H1 (cell line): ENCODE data around the gene COG7. TPM values are rescaled to one million over a fixed set of nuclear protein-coding genes. Genes with fewer than 3 reads are reported as not detected.

ENCODE experiments used
- CTCF ChIA-PET: fragments of 300-600 bp; sonication (Branson Sonifier 250); formaldehyde crosslinking; loops from one replicate; lab custom pipeline; 2021; ENCODE audit not compliant: partially characterized antibody; lab: Charles Lee
- POLR2A ChIA-PET: fragments of 300-600 bp; sonication (Branson Sonifier 250); formaldehyde crosslinking; loops from one replicate; lab custom pipeline; 2021; ENCODE audit warnings: inconsistent platforms; ENCODE audit not compliant: partially characterized antibody; lab: Charles Lee
- DNase-seq, 2 experiments: peaks; one replicate each; pipeline versions ENCODE4 v3.0.0 to v3.0.0-alpha.2; 2010 to 2022; ENCODE audit warnings: low spot score in 2 of 2, low read depth in 1 of 2, mixed read lengths in 1 of 2
- FAIRE-seq: peaks from 2 replicates; lab custom pipeline; 2011; peaks lifted over from hg19 to GRCh38; lab: Jason Lieb, UNC
- H2AFZ ChIP-seq: 2 replicates; pipeline ENCODE4 v1.8.1; 2012; ENCODE audit warnings: low read length, inconsistent platforms
- H2AK5ac ChIP-seq: 2 replicates; pipeline ENCODE4 v1.6.1; 2013; ENCODE audit warnings: low read depth, low read length
- H2BK120ac ChIP-seq: replicated peaks from 2 replicates; pipeline ENCODE3; 2013; ENCODE audit warnings: low read depth, low read length, inconsistent platforms
- H2BK12ac ChIP-seq: 2 replicates; pipeline ENCODE4 v1.6.1; 2013; ENCODE audit warnings: low read depth, low read length
- H2BK15ac ChIP-seq: 2 replicates; pipeline ENCODE4 v1.6.1; 2013; ENCODE audit warnings: low read length
- H2BK20ac ChIP-seq: 2 replicates; pipeline ENCODE4 v1.6.1; 2013; ENCODE audit warnings: low read length
- H2BK5ac ChIP-seq: 2 replicates; pipeline ENCODE4 v1.6.1; 2013; ENCODE audit warnings: low read depth, low read length
- H3K14ac ChIP-seq: 2 replicates; pipeline ENCODE4 v1.6.1; 2013; ENCODE audit warnings: inconsistent platforms; ENCODE audit not compliant: insufficient read length
- H3K18ac ChIP-seq: 2 replicates; pipeline ENCODE4 v1.6.1; 2013; ENCODE audit warnings: low read length; ENCODE audit errors: extremely low read depth
- H3K23ac ChIP-seq: 2 replicates; pipeline ENCODE4 v1.6.1; 2013; ENCODE audit warnings: inconsistent platforms; ENCODE audit not compliant: insufficient read length
- H3K23me2 ChIP-seq: 2 replicates; pipeline ENCODE4 v1.6.1; 2013; ENCODE audit warnings: low read depth, low read length
- H3K27ac ChIP-seq: 2 replicates; pipeline ENCODE4 v1.6.1; 2011; ENCODE audit warnings: low read depth, low read length, inconsistent platforms
- H3K27me3 ChIP-seq, 4 experiments: replicated peaks in 1 of 4; 1 replicate in 1 of 4; 2 replicates in 3 of 4; pipeline versions ENCODE4 v1.6.1 to v1.8.1; 2011 to 2013; ENCODE audit warnings: low read length in 3 of 4, mild to moderate bottlenecking in 3 of 4, inconsistent platforms in 2 of 4, mixed read lengths in 2 of 4, moderate library complexity in 1 of 4; ENCODE audit not compliant: control insufficient read depth in 3 of 4, insufficient read depth in 3 of 4; ENCODE audit errors: extremely low read depth in 1 of 4
- H3K36me3 ChIP-seq, 4 experiments: 2 replicates each; pipeline versions ENCODE4 v1.6.1 to v1.8.1; 2011 to 2013; ENCODE audit warnings: mild to moderate bottlenecking in 4 of 4, low read length in 3 of 4, moderate library complexity in 2 of 4, control low read depth in 1 of 4, inconsistent platforms in 1 of 4; ENCODE audit not compliant: insufficient read depth in 4 of 4, control insufficient read depth in 2 of 4
- H3K4ac ChIP-seq: replicated peaks from 2 replicates; pipeline ENCODE3; 2013; ENCODE audit warnings: low read length, low read depth, mixed read lengths, inconsistent platforms; ENCODE audit not compliant: insufficient read length
- H3K4me1 ChIP-seq, 4 experiments: replicated peaks in 1 of 4; 1 replicate in 1 of 4; 2 replicates in 3 of 4; pipeline versions ENCODE4 v1.6.1 to v1.8.1; 2011 to 2013; ENCODE audit warnings: low read length in 3 of 4, inconsistent platforms in 2 of 4, mixed read lengths in 1 of 4; ENCODE audit not compliant: insufficient read depth in 4 of 4, control insufficient read depth in 3 of 4
- H3K4me2 ChIP-seq, 2 experiments: 2 replicates each; pipeline versions ENCODE4 v1.6.1 to v1.8.1; 2011 to 2013; ENCODE audit warnings: low read depth in 2 of 2, low read length in 2 of 2, control low read depth in 1 of 2, inconsistent platforms in 1 of 2, mild to moderate bottlenecking in 1 of 2; ENCODE audit not compliant: insufficient read depth in 1 of 2
- H3K4me3 ChIP-seq, 4 experiments: fragments of 200-600, 300-600 bp in 1 of 4; sonication (generic), shearing (Covaris generic), sonication (Bioruptor Twin) in 1 of 4; 2 replicates each; pipeline versions ENCODE4 v1.5.1 to v1.8.1; 2011 to 2016; ENCODE audit warnings: low read length in 4 of 4, low read depth in 3 of 4, control low read depth in 2 of 4, inconsistent platforms in 2 of 4, mild to moderate bottlenecking in 2 of 4, mixed read lengths in 1 of 4, moderate library complexity in 1 of 4; ENCODE audit not compliant: insufficient read depth in 2 of 4; ENCODE audit errors: extremely low read depth in 1 of 4
- H3K56ac ChIP-seq: replicated peaks from 2 replicates; pipeline ENCODE3; 2013; ENCODE audit warnings: low read depth, mild to moderate bottlenecking, mixed read lengths, low read length, inconsistent platforms; ENCODE audit not compliant: insufficient read length
- H3K79me1 ChIP-seq: 2 replicates; pipeline ENCODE4 v1.6.1; 2013; ENCODE audit warnings: low read depth, low read length, control low read depth
- H3K79me2 ChIP-seq, 2 experiments: 2 replicates each; pipeline versions ENCODE4 v1.6.1 to v1.8.1; 2012 to 2013; ENCODE audit warnings: low read length in 2 of 2, mild to moderate bottlenecking in 2 of 2, inconsistent platforms in 1 of 2; ENCODE audit not compliant: insufficient read depth in 2 of 2, control insufficient read depth in 1 of 2
- H3K9ac ChIP-seq, 4 experiments: replicated peaks in 1 of 4; 1 replicate in 1 of 4; 2 replicates in 3 of 4; pipeline versions ENCODE4 v1.6.1 to v1.8.1; 2011 to 2013; ENCODE audit warnings: low read depth in 3 of 4, low read length in 3 of 4, control low read depth in 2 of 4, mild to moderate bottlenecking in 2 of 4, moderate library complexity in 2 of 4, inconsistent platforms in 1 of 4; ENCODE audit errors: extremely low read depth in 1 of 4
- H3K9me3 ChIP-seq, 2 experiments: 2 replicates each; pipeline versions ENCODE4 v1.6.1 to v1.8.1; 2012 to 2013; ENCODE audit warnings: mild to moderate bottlenecking in 2 of 2, moderate library complexity in 2 of 2, control low read depth in 1 of 2, inconsistent platforms in 1 of 2, low read depth in 1 of 2, low read length in 1 of 2, mixed read lengths in 1 of 2; ENCODE audit not compliant: insufficient read depth in 2 of 2
- H4K20me1 ChIP-seq, 2 experiments: replicated peaks in 1 of 2; 2 replicates each; pipeline versions ENCODE3 to v1.8.1; 2011 to 2013; ENCODE audit warnings: inconsistent platforms in 2 of 2, low read length in 2 of 2, mild to moderate bottlenecking in 1 of 2; ENCODE audit not compliant: insufficient read depth in 2 of 2, control insufficient read depth in 1 of 2
- H4K5ac ChIP-seq: 2 replicates; pipeline ENCODE4 v1.6.1; 2013; ENCODE audit warnings: low read length, low read depth, mixed read lengths, inconsistent platforms; ENCODE audit not compliant: insufficient read length
- H4K8ac ChIP-seq: 2 replicates; pipeline ENCODE4 v1.8.0; 2013; ENCODE audit warnings: mild to moderate bottlenecking, moderate library complexity, low read length, inconsistent platforms; ENCODE audit not compliant: insufficient read depth; ENCODE audit errors: extremely low read depth
- H4K91ac ChIP-seq: replicated peaks from 2 replicates; pipeline ENCODE3; 2013; ENCODE audit warnings: low read length, mixed read lengths, inconsistent platforms; ENCODE audit not compliant: insufficient read length
- ATF3 ChIP-seq: IDR thresholded peaks from 2 replicates; pipeline ENCODE4 v1.6.1; 2011; ENCODE audit warnings: low read depth, mild to moderate bottlenecking, low read length; ENCODE audit not compliant: insufficient read depth
- BCL11A ChIP-seq, 2 experiments: IDR thresholded peaks; one replicate each; pipeline ENCODE4 v1.6.1; 2011; ENCODE audit warnings: low read depth in 2 of 2, low read length in 2 of 2, mild to moderate bottlenecking in 2 of 2
- CHD2 ChIP-seq: IDR thresholded peaks from 2 replicates; pipeline ENCODE4 v1.6.1; 2012; ENCODE audit warnings: low read length, improper control_type of control experiment
- EP300 ChIP-seq, 2 experiments: IDR thresholded peaks; 1 replicate in 1 of 2; 2 replicates in 1 of 2; pipeline ENCODE4 v1.6.1; 2011 to 2012; ENCODE audit warnings: low read depth in 2 of 2, low read length in 2 of 2, mild to moderate bottlenecking in 2 of 2, borderline replicate concordance in 1 of 2, inconsistent platforms in 1 of 2, moderate library complexity in 1 of 2
- GTF2F1 ChIP-seq: IDR thresholded peaks from 2 replicates; pipeline ENCODE4 v1.6.1; 2012; ENCODE audit warnings: low read depth, low read length, improper control_type of control experiment, borderline replicate concordance
- KDM1A ChIP-seq: fragments of 200-600, 300-600 bp; sonication (generic); IDR thresholded peaks from 2 replicates; pipeline ENCODE4 v1.7.1; 2016; ENCODE audit warnings: mild to moderate bottlenecking, low read length, borderline replicate concordance
- KDM5A ChIP-seq: fragments of 200-600 bp; IDR thresholded peaks from 2 replicates; pipeline ENCODE4 v1.7.1; 2012; ENCODE audit warnings: mild to moderate bottlenecking, low read length, inconsistent platforms, mixed read lengths
- NANOG ChIP-seq: IDR thresholded peaks from 2 replicates; pipeline ENCODE4 v1.6.1; 2011; ENCODE audit warnings: low read length, low read depth, mild to moderate bottlenecking, inconsistent platforms; ENCODE audit not compliant: insufficient read depth, poor library complexity, severe bottlenecking
- RNF2 ChIP-seq: fragments of 200-900, 300-1000 bp; sonication (generic); IDR thresholded peaks from 2 replicates; pipeline ENCODE4 v1.7.1; 2016; ENCODE audit warnings: borderline replicate concordance, low read depth, mild to moderate bottlenecking, antibody characterized with exemption, low read length; ENCODE audit not compliant: poor library complexity, severe bottlenecking; ENCODE audit errors: missing control alignments
- SUZ12 ChIP-seq: fragments of 200-600 bp; sonication (generic); IDR thresholded peaks from 2 replicates; pipeline ENCODE4 v1.6.1; 2012; ENCODE audit warnings: mild to moderate bottlenecking, inconsistent platforms, low read length, moderate library complexity, mixed read lengths
- TBP ChIP-seq: IDR thresholded peaks from 2 replicates; pipeline ENCODE4 v1.6.1; 2011; ENCODE audit warnings: low read depth, low read length, improper control_type of control experiment
- WGBS, 2 experiments: shearing (Covaris generic) in 1 of 2; methylation state at CpG; one replicate each; pipeline versions ENCODE4 v1.1.6 to v1.1.7; 2013 to 2015; ENCODE audit warnings: low lambda C conversion rate in 2 of 2, mixed read lengths in 2 of 2, inconsistent platforms in 1 of 2, low coverage in 1 of 2, missing lambda C conversion rate in 1 of 2; ENCODE audit not compliant: insufficient replicate concordance in 2 of 2, insufficient coverage in 1 of 2, insufficient read length in 1 of 2; ENCODE audit errors: extremely low coverage in 1 of 2, missing lambda C conversion rate in 1 of 2; 5-methylcytosine and 5-hydroxymethylcytosine counted together
- polyA plus RNA-seq, 7 experiments: library from polyadenylated mRNA; depleted of rRNA in 3 of 7; stranded (reverse) in 5 of 7; unstranded in 2 of 7; fragments of >200 nt in 5 of 7; fragments of 200-250 nt in 2 of 7; gene quantifications; 1 replicate in 5 of 7; 2 replicates in 1 of 7; 4 replicates in 1 of 7; pipeline versions ENCODE4 v1.2.1 to v1.2.3, GENCODE V29; 2011 to 2013; ENCODE audit warnings: missing spikeins in 2 of 7, mixed read lengths in 2 of 7
- total RNA-seq: library from RNA; stranded (reverse); fragmentation: NEBNext Ultra II Directional; extraction: Animal tissue kit (Norgen Biotek cat#: 25700); gene quantifications from 2 replicates; pipeline ENCODE4 v1.2.1, GENCODE V29; 2021

COG7 gene
- total and polyA plus RNA-seq, 2 of the 8 experiments (the other 6 are each of a cell fraction or from before 2014, with no cell fraction given), result 17.2 to 40.4 TPM

GRCh38 chr16:23409522-23409921 lies 43.5 kb downstream of the COG7 start:
- H2BK20ac ChIP-seq, result 0 out of 2 replicates have a peak overlapping the region, but pooled peaks have one; percentile 27
- H3K18ac ChIP-seq, result no peak overlapping the region
- no peak overlapping the region for H2AFZ ChIP-seq
- H3K4me3 ChIP-seq, result no peak overlapping the region
- H4K8ac ChIP-seq, result no peak overlapping the region
- H2BK5ac ChIP-seq, result 0 out of 2 replicates have a peak overlapping the region, but pooled peaks have one; percentile 21
- H3K23me2 ChIP-seq, result no peaks in the 10 kb centered on the region
- H2BK15ac ChIP-seq, result no peak overlapping the region
- H3K4me2 ChIP-seq, result 0 out of 4 replicates have a peak overlapping the region, but pooled peaks of 1 of the 2 experiments have one; percentile 40
- H3K79me1 ChIP-seq, result no peaks in the 10 kb centered on the region
- no peaks in the 10 kb centered on the region for H3K79me2 ChIP-seq
- peaks cover 4 to 14% (median 9%) of the 10 kb centered on the region in 4 experiments for H3K4me1 ChIP-seq
- H4K91ac ChIP-seq, result no peak overlapping the region
- DNase-seq (no peak), FAIRE-seq (no peak)
- no peak overlapping the region for H3K14ac ChIP-seq
- no peaks in the 10 kb centered on the region for H3K9me3 ChIP-seq
- H3K4ac ChIP-seq, result no peak overlapping the region
- no peak overlapping the region; the same call in 1 of the 2 replicates for H2BK12ac ChIP-seq
- no peak overlapping the region; the same call in 1 of the 2 replicates for H3K27ac ChIP-seq
- 70% methylated on average over 2 of the region's 2 CpGs; no CpG with 5 or more reads in 1 of the 2 experiments for WGBS, 2 experiments
- H4K5ac ChIP-seq, result no peak overlapping the region
- H4K20me1 ChIP-seq, result no peaks in the 10 kb centered on the region
- no peaks in the 10 kb centered on the region for H3K27me3 ChIP-seq
- no peak overlapping the region for H2BK120ac ChIP-seq
- ChIA-PET CTCF (interaction anchor here (1.3 to 8.4 kb wide), 3 partner anchors 10 to 25 kb away, joined by 5 to 53 read pairs (median 7); no protein-coding TSS in a partner anchor), POLR2A (interaction anchor here (1.1 to 2.3 kb wide), 2 partner anchors 11 to 14 kb away, joined by 3 to 15 read pairs; no protein-coding TSS in a partner anchor)
- peaks cover 3 to 28% (median 9%) of the 10 kb centered on the region in 4 experiments; a peak in 4 of 8 replicates for H3K36me3 ChIP-seq
- no peak overlapping the region for H3K23ac ChIP-seq
- no peak overlapping the region for H3K56ac ChIP-seq
- H3K9ac ChIP-seq, result no peak overlapping the region
- no peak overlapping the region; the same call in 1 of the 2 replicates for H2AK5ac ChIP-seq
- TF ChIP-seq NANOG (no peak), RNF2 (no peak), KDM5A (no peak), BCL11A (IDR thresholded peaks at IDR 0.05; ENCODE audit: low read depth in 2 of 2, low read length in 2 of 2) (no peak), ATF3 (no peak), GTF2F1 (no peak), KDM1A (no peak), EP300 (IDR thresholded peaks at IDR 0.05; ENCODE audit: borderline replicate concordance in 1 of 2, low read depth in 2 of 2, low read length in 2 of 2) (no peak), CHD2 (no peak), TBP (no peak), SUZ12 (no peak)
